Breast epithelium (tissue), 4 donors: ENCODE measurements around the gene AGRN. TPM values are rescaled to one million over a fixed set of nuclear protein-coding genes. Genes with fewer than 3 reads are reported as not detected.
"Not testable (repeated sequence)": the region's sequence is repeated elsewhere in the genome, so short reads cannot be mapped to it uniquely, and the experiment has no call there.

Experiments used
- DNase-seq, 2 donors: peaks; one replicate each; pipeline ENCODE4 v3.0.0-alpha.2; 2019; ENCODE audit warnings: low spot score in 2 of 2
- H3K27ac ChIP-seq, 2 donors: fragments of 200-600 bp; sonication (generic) in 1 of 2; one replicate each; pipeline ENCODE4 v1.5.1; 2016 to 2019; ENCODE audit warnings: mild to moderate bottlenecking in 1 of 2
- H3K27me3 ChIP-seq, 2 donors: fragments of 200-600 bp; sonication (generic) in 1 of 2; one replicate each; pipeline versions ENCODE4 v1.5.1 to v1.6.0; 2017 to 2019; ENCODE audit warnings: control low read depth in 1 of 2, mild to moderate bottlenecking in 1 of 2
- H3K36me3 ChIP-seq: fragments of 200-600 bp; one replicate; pipeline ENCODE4 v1.5.1; 2019
- H3K4me1 ChIP-seq, 2 donors: fragments of 200-600 bp; sonication (generic); one replicate each; pipeline ENCODE4 v1.5.1; 2016 to 2019; ENCODE audit warnings: control low read depth in 1 of 2
- H3K4me3 ChIP-seq, 3 donors: fragments of 200-600 bp; sonication (generic); 1 replicate in 2 of 3; 2 replicates in 1 of 3; pipeline ENCODE4 v1.5.1; 2016 to 2019; ENCODE audit warnings: mild to moderate bottlenecking in 3 of 3, moderate library complexity in 2 of 3
- H3K9me3 ChIP-seq, 2 donors: fragments of 200-600 bp; sonication (generic) in 1 of 2; one replicate each; pipeline ENCODE4 v1.5.1; 2016 to 2019; ENCODE audit warnings: control low read depth in 1 of 2
- CTCF ChIP-seq, 3 donors: fragments of 450-650 bp; IDR thresholded peaks; one replicate each; pipeline ENCODE4 v1.5.1; 2016 to 2017; ENCODE audit warnings: antibody characterized with exemption in 3 of 3, mild to moderate bottlenecking in 3 of 3, moderate library complexity in 3 of 3
- POLR2A ChIP-seq: fragments of 450-650 bp; IDR thresholded peaks from one replicate; pipeline ENCODE4 v1.6.1; 2016; ENCODE audit warnings: antibody characterized with exemption, mild to moderate bottlenecking, moderate library complexity
- POLR2AphosphoS5 ChIP-seq, 3 donors: sonication (generic); formaldehyde crosslinking; IDR thresholded peaks; one replicate each; pipeline ENCODE4 v1.6.1; 2017; ENCODE audit warnings: antibody characterized with exemption in 3 of 3
- intact Hi-C: fragments of 100-400 bp; cut with DNase I; formaldehyde crosslinking; loops from one replicate; pipeline ENCODE4 v1.15.1; 2023; ENCODE audit warnings: low total_unique reads
- total RNA-seq, 3 donors: library from RNA; depleted of rRNA; stranded (reverse); fragments of >200 nt; gene quantifications; one replicate each; pipeline ENCODE4 v1.1.0, GENCODE V29; 2016

Gene AGRN
- total RNA-seq, 3 donors from 2014 or later = 9.1 to 37.0 (median 30.5) TPM

DNA sequence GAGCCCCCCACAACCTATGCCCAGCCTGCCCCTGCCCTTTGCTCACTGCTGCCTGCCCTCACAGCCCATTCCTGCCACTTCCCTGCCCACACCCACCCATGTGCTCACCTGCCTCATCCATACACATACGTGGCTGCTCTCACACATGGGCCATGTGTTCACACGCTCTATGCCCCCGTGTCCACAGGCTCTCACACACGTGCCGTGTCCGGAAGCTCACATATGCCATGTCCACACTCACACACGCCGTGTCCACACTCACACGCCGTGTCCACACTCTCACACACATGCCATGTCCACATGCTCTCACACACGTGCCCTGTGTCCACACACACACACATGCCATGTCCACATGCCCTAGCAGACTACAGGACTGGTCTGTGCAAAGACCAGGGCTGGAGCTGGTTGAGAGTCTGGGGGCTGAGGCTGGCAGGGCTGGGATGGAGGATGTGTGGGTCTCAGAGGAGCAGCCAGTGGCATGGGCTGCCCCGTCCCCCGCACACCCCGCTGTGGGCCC is 54.8 kb downstream of the AGRN start:
- H3K27ac ChIP-seq = peak overlapping the region; percentile 90 to 91
- H3K9me3 ChIP-seq = no peaks in the 10 kb centered on the region
- H3K4me3 ChIP-seq = no peak overlapping the region
- intact Hi-C loops = no loop called here
- no peak for DNase-seq
- H3K4me1 ChIP-seq = peaks cover 0 to 1% of the 10 kb centered on the region in 2 donors
- H3K27me3 ChIP-seq = peaks cover 0 to 4% of the 10 kb centered on the region in 2 donors
- H3K36me3 ChIP-seq = no peaks in the 10 kb centered on the region
- TF ChIP-seq POLR2A (no peak), POLR2AphosphoS5 (IDR thresholded peaks at IDR 0.05) (no peak), CTCF (IDR thresholded peaks at IDR 0.05) (no peak)

DNA sequence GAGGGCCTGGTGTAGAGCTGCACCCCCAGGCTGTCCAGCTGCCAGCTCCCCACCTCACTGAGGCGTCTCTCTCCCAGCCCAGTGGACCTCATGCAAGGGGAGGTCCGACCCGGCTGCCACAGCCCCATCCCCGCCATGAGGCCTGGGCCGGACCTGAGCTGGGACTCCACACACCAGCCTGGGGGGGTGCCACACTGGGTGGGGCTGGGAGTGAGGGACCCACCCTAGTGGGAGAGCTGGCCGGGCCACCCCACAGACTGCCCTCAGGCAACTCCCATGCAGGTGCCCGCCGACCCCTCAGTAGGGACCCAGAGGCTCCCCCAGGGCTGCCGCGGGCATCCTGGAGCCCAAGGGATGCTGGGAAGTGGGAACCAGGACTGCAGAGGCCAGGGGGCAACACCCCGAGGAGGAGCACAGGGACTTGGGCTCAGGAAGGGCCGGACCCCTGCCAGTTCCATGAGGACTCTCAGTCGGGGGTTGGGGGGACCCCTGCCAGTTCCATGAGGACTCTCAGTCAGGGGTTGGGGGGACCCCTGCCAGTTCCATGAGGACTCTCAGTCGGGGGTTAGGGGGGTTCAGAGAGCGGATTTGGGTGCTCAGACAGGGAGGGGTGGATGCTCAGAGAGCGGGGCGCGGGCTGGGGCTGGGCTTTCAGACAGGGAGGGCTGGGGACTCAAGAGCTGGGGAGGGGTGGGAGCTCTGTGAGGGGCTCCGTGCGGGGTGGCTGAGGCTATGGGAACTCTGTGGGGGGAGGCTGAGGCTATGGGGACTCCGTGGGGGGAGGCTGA is 55.4 kb downstream of the AGRN start:
- H3K36me3 ChIP-seq = no peaks in the 10 kb centered on the region
- H3K4me1 ChIP-seq = peaks cover 0 to 8% of the 10 kb centered on the region in 2 donors
- no peak overlapping the region for H3K4me3 ChIP-seq
- peaks cover 0 to 4% of the 10 kb centered on the region in 2 donors for H3K27me3 ChIP-seq
- intact Hi-C loops = no loop called here
- peak overlapping the region; percentile 90 to 91 for H3K27ac ChIP-seq
- TF ChIP-seq POLR2A (no peak), CTCF (IDR thresholded peaks at IDR 0.05) (no peak), POLR2AphosphoS5 (IDR thresholded peaks at IDR 0.05) (no peak)
- H3K9me3 ChIP-seq = no peaks in the 10 kb centered on the region
- DNase-seq = peak in 1 of 2 donors; percentile 53

DNA sequence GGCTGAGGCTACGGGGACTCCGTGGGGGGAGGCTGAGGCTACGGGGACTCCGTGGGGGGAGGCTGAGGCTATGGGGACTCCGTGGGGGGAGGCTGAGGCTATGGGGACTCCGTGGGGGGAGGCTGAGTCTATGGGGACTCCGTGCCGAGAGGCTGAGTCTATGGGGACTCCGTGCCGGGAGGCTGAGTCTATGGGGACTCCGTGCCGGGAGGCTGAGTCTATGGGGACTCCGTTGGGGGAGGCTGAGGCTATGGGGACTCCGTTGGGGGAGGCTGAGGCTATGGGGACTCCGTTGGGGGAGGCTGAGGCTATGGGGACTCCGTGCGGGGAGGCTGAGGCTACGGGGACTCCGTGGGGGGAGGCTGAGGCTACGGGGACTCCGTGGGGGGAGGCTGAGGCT is 57.5 kb downstream of the AGRN start:
- DNase-seq, H3K27ac ChIP-seq, H3K4me1 ChIP-seq, intact Hi-C loops, H3K27me3 ChIP-seq, H3K36me3 ChIP-seq, H3K4me3 ChIP-seq, H3K9me3 ChIP-seq: not testable (repeated sequence)

- Histone ChIP-seq H3K27ac (peak overlapping the region; percentile 92 to 94), H3K27me3 (peaks cover 0 to 4% of the 10 kb centered on the region in 2 donors), H3K36me3 (no peaks in the 10 kb centered on the region), H3K4me1 (peaks cover 0 to 8% of the 10 kb centered on the region in 2 donors), H3K4me3 (peak overlapping the region in 2 of 3 donors; percentile 48 to 75), H3K9me3 (no peaks in the 10 kb centered on the region)
- intact Hi-C loops = no loop called here
- DNase-seq = peak; percentile 92
- peak; percentile 53 to 87 (median 75) for TF ChIP-seq POLR2AphosphoS5 (IDR thresholded peaks at IDR 0.05)
- TF ChIP-seq CTCF (IDR thresholded peaks at IDR 0.05) = no peak
Measured at GRCh38 chr1:1079408-1080121, 59.6 kb downstream of the AGRN start.

DNA sequence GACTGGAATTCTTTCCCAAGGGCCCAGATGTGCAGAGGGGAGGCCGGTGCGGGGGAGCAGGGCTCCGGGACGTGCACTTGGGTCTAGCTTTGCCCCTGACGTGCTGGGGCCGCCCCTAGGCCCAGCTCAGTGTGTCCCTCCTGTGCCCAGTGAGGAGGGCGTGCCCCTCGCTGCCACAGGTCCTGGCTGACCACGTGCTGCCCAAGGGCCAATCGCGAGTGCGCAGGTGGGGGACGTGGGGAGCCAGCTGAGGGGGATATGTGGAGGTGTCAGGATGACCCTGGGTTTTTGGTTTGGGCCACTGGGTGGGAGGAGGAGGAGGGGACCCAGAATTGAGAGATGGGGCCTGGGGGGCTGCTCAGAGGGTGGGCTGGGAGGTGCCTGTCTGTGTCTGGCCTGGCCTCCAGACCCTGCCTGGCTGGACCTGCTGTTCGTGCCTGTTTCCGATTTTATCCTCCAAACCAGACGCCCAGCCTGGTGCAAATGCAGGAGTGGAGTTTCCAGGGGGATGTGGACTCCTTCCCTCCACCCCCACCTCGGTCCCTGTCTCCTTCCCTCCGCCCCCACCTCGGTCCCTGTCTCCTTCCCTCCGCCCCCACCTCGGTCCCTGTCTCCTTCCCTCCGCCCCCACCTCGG is 60.3 kb downstream of the AGRN start:
- Histone ChIP-seq H3K4me3 (peak overlapping the region in 2 of 3 donors; percentile 48 to 75), H3K27ac (peak overlapping the region; percentile 92 to 94), H3K4me1 (peaks cover 0 to 8% of the 10 kb centered on the region in 2 donors), H3K36me3 (no peaks in the 10 kb centered on the region), H3K9me3 (no peaks in the 10 kb centered on the region), H3K27me3 (peaks cover 0 to under 1% of the 10 kb centered on the region in 2 donors)
- intact Hi-C loops = no loop called here
- TF ChIP-seq CTCF (IDR thresholded peaks at IDR 0.05) (no peak), POLR2A (no peak), POLR2AphosphoS5 (IDR thresholded peaks at IDR 0.05) (no peak)
- DNase-seq = peak; percentile 69 to 71
